Naive thymus-derived CD8-positive, alpha-beta T cell (primary cell): ENCODE data around the gene CD47. TPM values are rescaled to one million over a fixed set of nuclear protein-coding genes. Genes with fewer than 3 reads are reported as not detected.

ENCODE experiments used
- ATAC-seq, 2 donors: fragments of 150-1000 bp; cut with Tn5 transposase in 1 of 2; sonication (Bioruptor Pico), chemical (Tn5 transposase) in 1 of 2; 1 replicate in 1 of 2; 2 replicates in 1 of 2; pipeline ENCODE4 v1.10.0; 2021; ENCODE audit warnings: mild to moderate bottlenecking in 2 of 2, moderate library complexity in 2 of 2
- POLR2A ChIA-PET: fragments of 350-600 bp; sonication (Branson Sonifier 250); formaldehyde crosslinking; loops from one replicate; lab custom pipeline; 2021; ENCODE audit warnings: antibody characterized with exemption; lab: Charles Lee
- DNase-seq, 10 donors: peaks; one replicate each; pipeline versions ENCODE4 v3.0.0 to v3.0.0-alpha.2; 2020 to 2022
- H3K27ac Mint-ChIP-seq, 10 donors: one replicate each; pipeline ENCODE4 v1.8.0; 2020 to 2022; ENCODE audit warnings: mild to moderate bottlenecking in 10 of 10, mixed read lengths in 10 of 10, moderate library complexity in 4 of 10, inconsistent platforms in 1 of 10
- H3K27me3 Mint-ChIP-seq, 5 donors: one replicate each; pipeline ENCODE4 v1.8.0; 2021 to 2022; ENCODE audit warnings: mixed read lengths in 5 of 5
- H3K36me3 Mint-ChIP-seq, 3 donors: one replicate each; pipeline ENCODE4 v1.8.0; 2020 to 2022; ENCODE audit warnings: mixed read lengths in 3 of 3, mild to moderate bottlenecking in 2 of 3, inconsistent platforms in 1 of 3
- H3K4me1 Mint-ChIP-seq, 4 donors: one replicate each; pipeline ENCODE4 v1.8.0; 2021 to 2022; ENCODE audit warnings: mixed read lengths in 4 of 4
- H3K4me3 Mint-ChIP-seq, 10 donors: one replicate each; pipeline ENCODE4 v1.8.0; 2020 to 2022; ENCODE audit warnings: mild to moderate bottlenecking in 10 of 10, mixed read lengths in 10 of 10, moderate library complexity in 6 of 10, inconsistent platforms in 1 of 10
- H3K9me3 Mint-ChIP-seq, 9 donors: one replicate each; pipeline ENCODE4 v1.8.0; 2020 to 2022; ENCODE audit warnings: mixed read lengths in 9 of 9, mild to moderate bottlenecking in 3 of 9, inconsistent platforms in 1 of 9, moderate library complexity in 1 of 9
- polyA plus RNA-seq, 3 donors: library from polyadenylated mRNA; unstranded; fragments of 300-500 nt; fragmentation: Illumina TruSeq; gene quantifications; one replicate each; pipeline ENCODE4 v1.2.3, GENCODE V29; 2021
- total RNA-seq, 8 experiments: library from RNA in 2 of 8; stranded (reverse) in 2 of 8; gene quantifications; one replicate each; pipeline ENCODE4 v1.2.3 and lab custom pipeline; 2021 to 2026

Gene CD47
- total and polyA plus RNA-seq, 5 experiments from 2014 or later: 127 to 192 (median 164) TPM

DNA sequence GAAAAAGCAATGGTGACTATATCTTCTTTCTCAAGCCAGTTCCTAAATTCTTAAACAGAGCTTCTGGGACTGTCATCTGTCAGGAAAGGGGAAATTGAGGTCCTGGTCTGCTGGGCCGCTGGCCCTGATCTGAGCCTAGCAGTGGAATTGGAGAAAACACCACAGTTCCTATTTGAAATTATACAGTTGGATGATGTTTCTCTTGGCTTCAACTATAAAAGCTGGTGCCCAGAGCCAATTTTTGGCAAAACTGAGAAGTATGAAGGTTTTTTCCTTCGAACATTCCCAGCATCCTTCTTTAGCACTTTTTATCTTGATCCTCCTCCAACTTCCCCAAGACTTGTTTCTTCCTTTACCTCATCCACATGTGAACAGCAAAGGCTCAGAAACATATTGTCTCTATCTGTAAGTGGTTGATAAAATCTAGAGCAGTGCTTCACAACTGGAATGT is 83.9 kb downstream of the CD47 start:
- Mint-ChIP-seq H3K9me3 (no peaks in the 10 kb centered on the region), H3K36me3 (peaks cover 0 to under 1% (median 0%) of the 10 kb centered on the region in 3 donors), H3K27ac (no peak overlapping the region), H3K4me3 (no peak overlapping the region), H3K4me1 (peaks cover 8 to 28% (median 13%) of the 10 kb centered on the region in 4 donors), H3K27me3 (peaks cover 0 to 12% (median 0%) of the 10 kb centered on the region in 5 donors)
- POLR2A ChIA-PET: no interaction called here
- no peak for ATAC-seq
- no peak for DNase-seq

DNA sequence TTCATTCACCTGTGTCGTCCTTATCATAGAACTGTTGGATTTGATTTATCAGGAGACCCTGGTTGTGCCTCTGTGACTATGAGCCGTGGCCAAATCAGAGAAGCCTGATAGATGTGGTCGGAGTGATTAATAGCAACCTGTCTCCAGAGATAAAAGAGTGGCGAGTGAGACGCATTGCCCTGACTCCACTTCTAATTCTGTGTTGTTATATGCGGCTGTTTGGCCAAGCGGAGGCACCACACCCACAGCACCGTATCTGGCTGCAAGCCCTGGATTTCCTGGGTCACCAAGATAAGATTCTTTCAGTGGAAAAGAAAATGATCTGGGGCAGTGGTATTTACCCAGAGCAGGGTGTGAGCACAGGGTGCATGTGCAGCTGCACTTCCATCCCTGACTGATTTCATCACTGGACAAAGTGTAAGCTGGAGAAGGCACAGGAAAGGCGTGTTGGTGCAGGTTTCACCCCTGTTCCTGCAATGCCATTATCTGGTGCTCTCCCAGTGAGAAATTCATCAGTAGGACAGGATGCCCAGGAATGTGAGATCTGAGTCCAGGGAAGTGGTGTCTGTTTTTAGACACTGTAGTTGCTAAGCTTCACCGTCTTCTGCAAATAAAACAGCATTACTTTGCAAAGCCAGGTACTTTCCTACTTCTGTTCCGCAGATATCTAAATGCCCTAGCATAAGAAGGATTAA is 84.6 kb downstream of the CD47 start:
- Mint-ChIP-seq H3K27me3 (peaks cover 0 to 12% (median 0%) of the 10 kb centered on the region in 5 donors), H3K9me3 (no peaks in the 10 kb centered on the region), H3K36me3 (no peaks in the 10 kb centered on the region), H3K27ac (peak overlapping the region in 1 of 10 donors; percentile 38), H3K4me3 (peak overlapping the region in 2 of 10 donors; percentile 5 to 56), H3K4me1 (peaks cover 8 to 29% (median 16%) of the 10 kb centered on the region in 4 donors)
- POLR2A ChIA-PET: no interaction called here
- ATAC-seq (no peak), DNase-seq (no peak)

DNA sequence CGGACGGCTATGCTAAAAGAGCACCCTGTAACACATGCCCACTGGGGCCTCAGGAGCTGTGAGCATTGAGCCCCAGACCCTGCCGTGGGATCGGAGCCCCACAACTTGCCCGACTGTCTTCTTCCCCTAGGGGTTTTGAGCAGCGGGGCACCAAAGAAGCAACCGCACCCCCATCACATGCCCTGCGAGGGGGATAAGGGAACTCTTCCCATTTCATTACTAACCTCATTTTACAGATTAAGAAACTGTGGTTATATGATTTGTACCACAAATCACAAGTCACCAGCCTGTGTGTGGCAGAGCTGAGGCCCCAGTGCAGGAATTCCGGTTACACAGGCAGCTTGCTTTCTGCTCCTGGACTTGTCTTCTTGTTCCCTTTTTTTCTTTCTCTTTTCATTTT is 86.2 kb downstream of the CD47 start:
- POLR2A ChIA-PET: no interaction called here
- H3K27ac Mint-ChIP-seq: peak overlapping the region in 3 of 10 donors; percentile 8 to 49 (median 19)
- no peak for ATAC-seq
- H3K4me1 Mint-ChIP-seq: peaks cover 10 to 30% (median 16%) of the 10 kb centered on the region in 4 donors
- H3K36me3 Mint-ChIP-seq: no peaks in the 10 kb centered on the region
- peak overlapping the region in 6 of 10 donors; percentile 18 to 72 (median 44) for H3K4me3 Mint-ChIP-seq
- DNase-seq: peak in 1 of 10 donors; percentile 9
- H3K27me3 Mint-ChIP-seq: peaks cover 0 to 12% (median 0%) of the 10 kb centered on the region in 5 donors
- no peaks in the 10 kb centered on the region for H3K9me3 Mint-ChIP-seq

DNA sequence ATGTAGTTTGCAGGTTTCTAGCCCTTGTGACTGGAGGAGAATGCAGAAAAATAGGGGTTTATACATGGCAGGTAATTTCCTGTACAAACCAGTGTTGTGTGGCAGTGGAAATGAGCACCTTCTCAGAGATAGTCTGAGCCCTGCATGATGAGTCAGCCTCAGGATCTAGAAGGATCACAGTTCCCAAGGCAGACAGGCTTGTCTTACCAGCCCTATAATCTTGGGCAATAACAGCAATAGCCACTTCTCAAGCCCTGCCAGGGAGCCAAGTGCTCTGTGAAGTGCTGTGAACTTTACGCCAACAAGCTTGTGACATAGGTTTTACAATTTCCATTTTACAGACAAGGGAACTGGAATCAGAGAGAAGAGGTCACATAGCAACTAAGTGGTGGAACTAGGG is 89.4 kb downstream of the CD47 start:
- H3K27ac Mint-ChIP-seq: no peak overlapping the region
- H3K27me3 Mint-ChIP-seq: peaks cover 0 to 11% (median 0%) of the 10 kb centered on the region in 5 donors
- H3K4me3 Mint-ChIP-seq: no peak overlapping the region
- DNase-seq (no peak), ATAC-seq (no peak)
- H3K36me3 Mint-ChIP-seq: no peaks in the 10 kb centered on the region
- no peaks in the 10 kb centered on the region for H3K9me3 Mint-ChIP-seq
- H3K4me1 Mint-ChIP-seq: peaks cover 9 to 25% (median 15%) of the 10 kb centered on the region in 4 donors
- POLR2A ChIA-PET: no interaction called here

DNA sequence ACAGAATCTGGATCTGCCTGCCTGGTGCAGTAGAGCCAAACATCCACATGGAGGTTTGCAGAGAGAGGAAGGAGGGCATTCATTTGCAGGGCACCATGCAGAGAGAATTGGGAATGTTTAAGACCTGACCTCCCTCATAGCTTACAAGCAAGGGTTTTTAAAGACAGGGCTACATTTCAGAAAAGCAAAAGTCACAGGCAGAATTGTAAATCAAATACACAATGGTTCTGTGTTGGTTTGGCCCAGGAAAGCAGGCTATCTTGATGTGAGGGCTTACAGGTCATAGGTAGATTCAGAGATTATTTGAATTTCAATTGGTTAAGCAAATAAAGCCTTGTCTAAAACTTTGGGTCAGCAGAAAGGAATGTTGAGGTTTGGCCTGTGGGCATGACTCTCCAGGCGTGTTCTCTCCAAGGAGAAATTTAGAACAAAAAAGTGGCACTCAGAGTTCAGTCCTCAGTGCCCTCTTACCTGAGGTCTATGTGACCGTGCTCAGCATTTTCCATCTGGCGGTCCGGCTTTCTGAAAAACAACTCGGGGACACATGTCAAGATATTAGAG is 91.5 kb downstream of the CD47 start:
- POLR2A ChIA-PET: no interaction called here
- H3K4me1 Mint-ChIP-seq: peaks cover 4 to 8% (median 6%) of the 10 kb centered on the region in 4 donors
- ATAC-seq (no peak), DNase-seq (no peak)
- no peaks in the 10 kb centered on the region for H3K36me3 Mint-ChIP-seq
- no peaks in the 10 kb centered on the region for H3K9me3 Mint-ChIP-seq
- H3K27ac Mint-ChIP-seq: no peak overlapping the region
- no peaks in the 10 kb centered on the region for H3K27me3 Mint-ChIP-seq
- H3K4me3 Mint-ChIP-seq: no peak overlapping the region

DNA sequence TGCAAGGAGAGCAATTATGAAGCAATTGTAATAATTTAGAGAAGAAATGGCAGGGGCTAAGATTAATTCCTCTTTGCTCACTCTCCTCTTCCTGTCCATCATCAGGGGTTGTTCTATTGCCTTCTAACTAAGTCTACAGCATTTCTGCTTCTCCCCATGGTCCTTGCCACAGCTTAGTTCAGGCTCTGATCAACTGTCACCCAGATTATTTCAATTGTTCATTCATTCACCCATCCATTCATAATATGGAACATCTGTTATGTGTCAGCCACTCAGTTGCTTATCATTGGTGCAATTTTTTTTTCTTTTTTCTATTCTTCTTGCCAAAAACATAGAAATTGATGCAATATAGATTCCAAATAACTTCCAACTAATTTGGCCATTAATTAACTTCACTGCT is 93.2 kb downstream of the CD47 start:
- H3K36me3 Mint-ChIP-seq: no peaks in the 10 kb centered on the region

DNA sequence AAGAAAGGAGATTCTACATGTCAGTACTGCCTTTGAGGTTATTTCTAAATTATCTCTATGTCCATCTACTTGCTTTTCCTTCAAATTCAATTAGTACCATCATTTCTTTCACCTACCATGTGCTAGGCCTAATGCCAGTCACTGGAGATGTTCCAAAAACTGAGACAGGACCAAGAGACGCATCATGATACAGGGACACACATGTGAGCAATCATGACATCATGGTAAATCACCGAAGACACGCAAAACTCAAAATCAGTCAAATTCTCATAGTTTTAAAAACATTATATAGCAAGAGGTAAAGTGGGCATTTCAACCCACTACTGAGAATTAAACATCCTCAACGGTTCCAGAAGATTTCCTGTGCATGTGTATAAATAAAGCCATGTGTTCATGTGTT is 95.0 kb downstream of the CD47 start:
- POLR2A ChIA-PET: no interaction called here
- H3K36me3 Mint-ChIP-seq: no peaks in the 10 kb centered on the region

More for the DNA sequence above, 93.2 kb downstream of the CD47 start:
- peaks cover 2 to 10% (median 6%) of the 10 kb centered on the region in 4 donors for H3K4me1 Mint-ChIP-seq
- POLR2A ChIA-PET: no interaction called here
- H3K27me3 Mint-ChIP-seq: no peaks in the 10 kb centered on the region
- H3K9me3 Mint-ChIP-seq: no peaks in the 10 kb centered on the region
- no peak overlapping the region for H3K4me3 Mint-ChIP-seq
- no peak for ATAC-seq
- no peak for DNase-seq
- peak overlapping the region in 1 of 10 donors; percentile 6 for H3K27ac Mint-ChIP-seq

DNA sequence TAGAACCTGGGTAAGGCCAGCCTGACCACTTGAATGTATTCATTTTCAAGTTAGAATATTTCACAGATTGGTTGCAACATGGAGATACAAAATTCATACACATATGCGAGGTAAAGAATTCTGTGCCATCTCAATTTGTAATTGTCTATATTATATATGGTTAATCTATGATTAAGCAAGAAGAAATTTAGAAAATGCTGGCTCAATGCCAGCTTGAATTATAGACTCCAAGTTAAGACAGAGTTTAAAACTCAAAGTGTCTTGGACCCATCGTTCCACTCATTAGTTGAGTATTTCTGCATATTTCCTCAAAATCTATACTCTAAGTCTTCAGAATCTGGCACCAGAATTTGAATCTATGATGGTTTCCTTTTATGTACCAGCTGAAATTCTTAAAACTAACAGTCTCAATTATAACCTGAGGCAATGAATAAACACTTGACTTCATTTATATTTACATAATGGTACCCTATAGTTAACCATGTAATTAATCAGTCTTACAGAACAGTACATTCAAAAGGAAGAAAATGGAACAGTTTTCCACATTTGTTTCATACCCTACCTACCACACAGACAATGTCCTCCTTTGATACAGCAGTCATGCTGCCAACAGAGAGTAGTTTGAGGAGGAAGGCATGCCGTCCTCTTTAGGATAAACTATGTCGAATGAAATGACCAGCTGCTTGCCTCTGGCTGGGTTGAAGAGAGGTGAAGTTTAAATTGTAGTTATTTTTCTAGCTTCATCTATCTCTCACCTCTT is 95.7 kb downstream of the CD47 start:
- DNase-seq: no peak
- Mint-ChIP-seq H3K36me3 (no peaks in the 10 kb centered on the region), H3K27ac (no peak overlapping the region), H3K9me3 (no peaks in the 10 kb centered on the region), H3K4me1 (peaks cover 0 to 6% (median 2%) of the 10 kb centered on the region in 4 donors), H3K27me3 (no peaks in the 10 kb centered on the region), H3K4me3 (no peak overlapping the region)
- ATAC-seq: no peak
- POLR2A ChIA-PET: no interaction called here

More for the DNA sequence above, 95.0 kb downstream of the CD47 start:
- H3K27me3 Mint-ChIP-seq: no peaks in the 10 kb centered on the region
- ATAC-seq (no peak), DNase-seq (no peak)
- H3K9me3 Mint-ChIP-seq: no peaks in the 10 kb centered on the region
- H3K27ac Mint-ChIP-seq: no peak overlapping the region
- H3K4me1 Mint-ChIP-seq: peaks cover 0 to 6% (median 2%) of the 10 kb centered on the region in 4 donors
- no peak overlapping the region for H3K4me3 Mint-ChIP-seq

DNA sequence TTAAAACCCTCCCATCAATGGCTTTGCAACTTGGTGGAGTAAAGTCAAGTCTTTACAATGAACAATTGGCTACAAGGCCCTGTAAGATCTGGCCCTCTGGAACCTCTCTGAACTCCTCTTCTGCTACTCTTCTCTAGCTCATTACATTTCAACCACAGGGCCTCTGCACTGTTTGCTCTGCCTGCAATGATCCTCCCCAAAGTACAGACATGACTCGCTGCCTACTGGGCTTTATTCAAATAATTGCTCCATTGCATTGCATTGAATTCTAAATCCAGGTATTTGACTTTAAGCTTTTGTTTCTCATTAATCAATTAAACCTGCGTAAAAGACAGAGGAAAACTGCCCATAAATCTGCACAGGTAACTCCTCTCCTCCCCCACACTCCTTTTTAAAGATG is 96.7 kb downstream of the CD47 start:
- H3K27ac Mint-ChIP-seq: no peak overlapping the region
- ATAC-seq (no peak), DNase-seq (no peak)
- POLR2A ChIA-PET: no interaction called here
- H3K4me1 Mint-ChIP-seq: peaks cover 0 to 11% (median 2%) of the 10 kb centered on the region in 4 donors
- H3K4me3 Mint-ChIP-seq: no peak overlapping the region
- no peaks in the 10 kb centered on the region for H3K9me3 Mint-ChIP-seq
- H3K27me3 Mint-ChIP-seq: no peaks in the 10 kb centered on the region
- no peaks in the 10 kb centered on the region for H3K36me3 Mint-ChIP-seq

DNA sequence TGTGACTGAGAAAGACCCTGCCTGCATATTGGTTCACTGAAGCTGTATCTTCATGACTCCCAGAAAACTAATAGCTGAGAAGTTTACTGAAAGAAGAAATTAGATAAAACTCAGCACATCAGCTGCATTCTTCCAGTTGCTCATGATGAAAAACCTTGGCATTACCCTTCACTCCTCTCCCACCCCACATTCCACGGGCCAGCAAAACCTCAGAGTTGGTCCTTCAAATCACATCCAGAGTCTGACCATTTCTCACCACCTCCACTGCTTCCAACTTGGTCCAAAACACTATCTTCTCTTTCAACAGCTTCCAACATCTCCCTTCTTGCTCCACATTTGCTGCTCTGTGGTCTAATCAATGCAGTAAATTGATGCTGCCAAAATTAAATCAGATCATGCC is 97.1 kb downstream of the CD47 start:
- H3K9me3 Mint-ChIP-seq: no peaks in the 10 kb centered on the region
- POLR2A ChIA-PET: no interaction called here

More for the DNA sequence above, 97.1 kb downstream of the CD47 start:
- Mint-ChIP-seq H3K27me3 (no peaks in the 10 kb centered on the region), H3K27ac (peak overlapping the region in 1 of 10 donors; percentile 37), H3K4me3 (no peak overlapping the region), H3K36me3 (no peaks in the 10 kb centered on the region), H3K4me1 (peaks cover 3 to 15% (median 4%) of the 10 kb centered on the region in 4 donors)
- ATAC-seq: no peak
- no peak for DNase-seq
